ENCODE data around the gene SCGB1C2.
"Not testable (repeated sequence)": the region's sequence is repeated elsewhere in the genome, so short reads cannot be mapped to it uniquely, and the experiment has no call there.

The SCGB1C2 gene

DNA sequence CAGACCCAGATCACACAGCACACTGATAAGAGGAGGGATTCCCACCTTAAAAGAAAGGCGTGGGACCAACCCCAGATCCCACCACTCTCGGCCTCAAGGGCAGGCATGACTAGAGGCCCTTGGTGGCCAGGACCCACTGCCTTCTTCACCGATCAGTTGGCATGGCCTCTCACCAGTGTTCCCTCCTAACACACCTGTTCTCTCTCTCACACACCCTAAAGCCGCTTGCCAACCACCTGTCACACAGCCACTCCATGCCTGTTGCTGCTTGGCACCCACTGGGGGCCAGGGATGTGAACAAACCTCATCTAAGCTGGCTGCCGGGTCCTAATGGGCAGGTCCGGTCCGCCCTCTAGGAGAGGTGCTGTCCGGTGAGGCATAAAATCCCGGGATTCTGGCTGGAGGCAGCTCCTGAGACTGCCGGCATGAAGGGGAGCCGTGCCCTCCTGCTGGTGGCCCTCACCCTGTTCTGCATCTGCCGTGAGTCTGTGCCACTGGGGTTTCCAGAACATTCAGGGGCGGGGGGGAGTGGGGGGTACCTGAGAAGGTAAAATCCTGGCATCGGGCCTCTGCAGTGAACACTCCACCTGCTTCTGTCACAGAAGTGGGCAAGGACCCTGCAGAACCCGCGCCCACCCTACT lies at the start of gene SCGB1C2:
TSS of gene SCGB1C2 (plus strand) at position 404 of the 642 bp plus-strand sequence. CDS start at position 426, 22 bp downstream.
- CTCF ChIA-PET: not testable (repeated sequence)

DNA sequence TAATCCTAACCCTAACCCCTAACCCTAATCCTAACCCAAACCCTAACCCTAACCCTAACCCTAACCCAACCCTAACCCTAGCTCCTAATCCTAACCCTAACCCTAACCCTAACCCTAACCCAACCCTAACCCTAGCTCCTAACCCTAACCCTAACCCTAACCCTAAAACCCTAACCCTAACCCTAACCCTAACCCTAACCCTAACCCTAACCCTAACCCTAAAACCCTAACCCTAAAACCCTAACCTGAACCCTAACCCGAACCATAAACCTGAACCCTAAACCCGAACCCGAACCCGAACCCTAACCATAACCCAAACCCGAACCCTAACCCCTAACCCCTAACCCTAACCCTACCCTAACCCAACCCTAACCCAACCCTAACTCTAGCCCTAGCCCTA lies 24.3 kb upstream of the SCGB1C2 start:
- POLR2A ChIA-PET; CTCF ChIA-PET; DNase-seq (ENCODE audit: extremely low spot score): not testable (repeated sequence)

More for the DNA sequence above, at the start of gene SCGB1C2:
- POLR2A ChIA-PET; DNase-seq (ENCODE audit: extremely low spot score): not testable (repeated sequence)

DNA sequence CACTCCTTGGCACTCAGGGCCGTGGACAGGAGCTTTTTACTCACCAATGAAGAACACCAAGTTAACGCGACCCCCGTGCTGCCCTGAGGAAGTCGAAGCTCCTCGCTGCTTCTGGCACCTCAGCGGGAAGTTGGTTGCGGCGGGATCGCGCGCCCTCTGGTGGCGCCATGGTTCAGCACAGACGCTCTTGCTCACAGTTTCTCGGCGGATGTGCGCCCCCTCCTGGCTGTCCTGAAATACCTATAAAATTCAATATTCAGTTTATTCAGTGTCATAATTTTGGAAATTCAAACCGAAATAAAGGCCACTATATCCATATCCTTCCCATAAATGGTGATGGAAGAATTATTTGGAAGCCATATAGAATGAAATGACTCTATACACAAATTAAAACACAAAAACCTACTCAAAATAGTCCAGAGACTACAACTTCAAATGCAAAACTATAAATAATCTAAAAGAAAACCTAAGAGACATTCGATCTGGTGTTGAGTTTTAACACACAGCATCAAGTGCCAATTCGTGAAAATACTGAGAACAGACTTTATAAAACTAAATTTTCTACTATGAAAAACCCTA lies 18.9 kb upstream of the SCGB1C2 start:
- CTCF ChIA-PET; DNase-seq (ENCODE audit: extremely low spot score); POLR2A ChIA-PET: not testable (repeated sequence)

DNA sequence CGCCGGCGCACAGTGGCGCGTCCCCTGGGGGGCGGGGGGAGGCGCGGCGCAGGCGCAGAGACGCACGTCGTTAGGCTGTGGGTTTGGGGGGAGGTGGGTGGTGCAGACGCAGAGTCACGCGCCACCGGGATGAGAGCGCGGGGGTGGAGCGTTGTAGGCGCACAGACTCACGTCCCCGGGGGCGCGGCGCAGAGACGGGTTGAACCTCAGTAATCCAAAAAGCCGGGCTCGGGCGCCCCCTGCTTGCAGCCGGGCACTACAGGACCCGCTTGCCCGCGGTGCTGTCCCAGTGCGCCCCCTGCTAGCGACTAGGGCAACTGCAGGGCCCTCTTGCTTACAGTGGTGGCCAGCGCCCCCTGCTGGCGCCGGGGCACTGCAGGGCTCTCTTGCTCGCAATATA lies 3.4 kb upstream of the SCGB1C2 start:
- CTCF ChIA-PET; DNase-seq (ENCODE audit: extremely low spot score); POLR2A ChIA-PET: not testable (repeated sequence)

DNA sequence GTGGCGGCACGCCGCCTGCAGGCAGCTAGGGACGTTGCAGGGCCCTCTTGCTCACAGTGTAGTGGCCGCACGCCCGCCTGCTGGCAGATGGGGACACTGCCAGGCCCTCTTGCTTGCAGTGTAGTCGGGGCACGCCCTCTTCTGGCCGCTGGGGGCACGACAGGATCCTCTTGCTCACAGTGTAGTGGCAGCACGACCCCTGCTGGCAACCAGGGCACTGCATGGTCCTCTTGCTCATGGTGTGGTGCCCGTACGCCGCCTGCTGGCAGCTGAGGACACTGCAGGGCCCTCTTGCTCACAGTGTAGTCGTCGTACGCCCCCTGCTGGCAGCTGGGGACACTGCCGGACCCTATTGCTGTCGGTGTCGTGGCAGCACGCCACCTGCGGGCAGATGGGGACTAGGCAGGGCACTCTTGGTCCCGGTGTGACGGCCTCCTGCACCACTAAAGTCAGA lies 3.0 kb upstream of the SCGB1C2 start:
- POLR2A ChIA-PET; DNase-seq (ENCODE audit: extremely low spot score); CTCF ChIA-PET: not testable (repeated sequence)

DNA sequence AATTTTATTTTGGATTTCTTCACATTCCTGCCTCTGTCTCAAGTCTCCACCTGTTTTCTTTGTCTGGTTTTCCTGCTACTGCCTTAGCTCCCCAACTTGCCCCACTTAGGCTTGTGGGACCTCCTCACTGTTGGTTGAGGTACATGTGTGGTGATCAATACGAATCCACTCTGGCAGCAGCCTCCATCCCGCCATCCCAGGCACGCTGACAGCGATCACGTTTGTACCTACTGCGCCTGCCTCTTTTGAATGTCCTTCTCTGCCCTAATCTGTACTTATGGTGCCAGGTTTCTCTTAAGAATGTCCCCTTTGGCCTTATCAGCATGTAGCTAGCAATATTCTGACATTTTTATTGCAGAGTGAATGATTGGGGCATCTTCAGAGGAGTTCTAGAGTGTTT lies 2.3 kb upstream of the SCGB1C2 start:
- DNase-seq (ENCODE audit: extremely low spot score); POLR2A ChIA-PET; CTCF ChIA-PET: not testable (repeated sequence)

DNA sequence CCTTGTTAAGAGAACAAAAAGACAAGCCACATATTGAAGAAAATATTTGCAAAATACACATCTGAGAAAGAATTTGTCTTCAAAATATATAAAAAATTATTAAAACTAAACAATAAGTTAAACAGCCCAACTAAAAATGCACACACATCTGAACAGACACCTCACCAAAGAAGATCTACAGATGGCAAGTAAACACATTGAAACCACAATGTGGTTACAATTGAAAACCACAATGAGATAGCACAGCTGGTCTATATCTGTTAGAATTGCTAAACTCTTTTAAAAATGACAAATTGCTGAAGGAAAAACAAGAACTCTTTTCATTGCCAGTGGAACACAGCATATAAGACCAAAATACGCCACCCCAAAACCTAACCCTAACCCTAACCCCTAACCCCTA lies 1.5 kb upstream of the SCGB1C2 start:
- CTCF ChIA-PET: not testable (repeated sequence)

DNA sequence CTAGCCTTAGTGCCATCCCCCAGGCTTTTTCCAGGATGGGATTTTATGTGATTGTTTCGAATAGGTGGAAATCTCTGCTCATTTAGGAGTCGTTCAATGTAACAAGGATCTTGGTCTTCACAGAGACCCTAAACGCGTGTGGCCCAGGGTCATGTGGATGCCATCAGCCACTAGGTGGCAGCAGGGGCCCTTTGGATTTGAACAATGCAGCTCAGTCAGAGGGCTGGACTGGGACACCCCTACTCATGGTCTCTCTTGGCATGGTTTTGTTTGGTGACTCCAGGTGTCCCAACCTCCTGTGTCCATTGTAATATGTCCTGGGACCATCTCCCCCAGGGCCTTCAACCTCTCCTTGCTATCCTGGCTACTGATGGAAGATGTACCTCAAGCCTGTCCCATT lies 838 bp upstream of the SCGB1C2 start:
- CTCF ChIA-PET; DNase-seq (ENCODE audit: extremely low spot score); POLR2A ChIA-PET: not testable (repeated sequence)

More for the DNA sequence above, 1.5 kb upstream of the SCGB1C2 start:
- DNase-seq (ENCODE audit: extremely low spot score); POLR2A ChIA-PET: not testable (repeated sequence)

DNA sequence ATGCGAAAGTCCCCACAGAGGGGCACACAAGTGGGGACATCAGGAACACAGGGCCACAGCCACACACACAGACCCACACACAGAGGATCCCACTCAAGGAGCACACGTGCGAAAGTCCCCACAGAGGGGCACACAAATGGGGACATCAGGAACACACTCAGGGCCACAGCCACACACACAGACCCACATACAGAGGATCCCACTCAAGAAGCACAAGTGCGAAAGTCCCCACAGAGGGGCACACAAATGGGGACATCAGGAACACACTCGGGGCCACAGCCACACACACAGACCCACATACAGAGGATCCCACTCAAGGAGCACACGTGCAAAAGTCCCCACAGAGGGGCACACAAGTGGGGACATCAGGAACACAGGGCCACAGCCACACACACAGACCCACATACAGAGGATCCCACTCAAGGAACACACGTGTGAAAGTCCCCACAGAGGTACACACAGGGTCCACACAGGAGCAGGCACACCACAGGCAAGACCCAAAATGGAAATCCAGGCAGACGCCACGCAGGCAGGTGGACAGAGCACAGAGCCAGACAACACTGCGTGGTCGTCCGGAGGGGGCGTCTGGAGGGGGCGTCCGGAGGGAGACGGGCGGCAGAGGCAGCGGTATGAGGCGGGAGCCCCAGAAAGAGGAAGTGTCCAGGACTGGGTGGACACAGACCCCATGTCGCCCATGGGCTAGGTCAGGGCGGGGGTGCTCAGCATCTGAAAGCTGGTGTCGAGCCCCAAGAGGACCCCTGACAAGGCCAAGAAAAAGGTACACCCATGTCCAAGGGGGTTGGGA lies 2.2 kb downstream of the SCGB1C2 start:
- POLR2A ChIA-PET; DNase-seq (ENCODE audit: extremely low spot score); CTCF ChIA-PET: not testable (repeated sequence)

DNA sequence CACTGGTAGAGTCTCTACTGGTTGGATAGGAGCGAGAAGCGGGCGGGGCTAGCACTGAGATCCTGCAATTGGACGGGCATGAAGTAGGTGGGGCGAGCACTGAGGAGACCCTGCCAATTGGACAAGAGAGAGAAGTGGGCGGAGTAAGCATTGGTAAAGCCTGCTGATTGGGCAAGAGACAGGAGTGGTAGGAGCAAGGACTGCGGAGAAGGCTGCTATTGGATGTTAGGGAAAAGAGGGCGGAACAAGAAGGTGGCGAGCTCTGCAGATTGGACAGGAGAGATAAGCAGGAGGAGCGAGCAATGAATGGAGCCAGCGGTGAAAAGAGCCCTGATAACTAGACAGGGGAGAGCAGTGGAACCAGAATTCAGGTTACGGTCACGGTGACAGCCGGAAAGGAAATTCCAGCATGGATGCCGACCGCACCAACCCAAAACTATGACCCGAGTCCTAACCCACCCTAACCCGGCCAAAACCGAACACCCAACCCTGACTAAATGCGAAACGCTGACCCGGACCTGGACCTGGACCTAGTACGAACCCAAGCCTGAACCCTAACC lies 4.8 kb downstream of the SCGB1C2 start:
- TF ChIP-seq FOXK2 (IDR thresholded peaks at IDR 0.05) (no peak), LEF1 (IDR thresholded peaks at IDR 0.05; ENCODE audit: borderline replicate concordance) (no peak), L3MBTL2 (conservative IDR thresholded peaks at IDR 0.05) (no peak), ZNF384 (IDR thresholded peaks at IDR 0.05) (no peak), HDGF (IDR thresholded peaks at IDR 0.05; ENCODE audit: borderline replicate concordance) (no peak), NFRKB (IDR thresholded peaks at IDR 0.05) (no peak), CTBP1 (IDR thresholded peaks at IDR 0.05; ENCODE audit: borderline replicate concordance) (no peak)
- TF ChIP-seq, protein P1, sequence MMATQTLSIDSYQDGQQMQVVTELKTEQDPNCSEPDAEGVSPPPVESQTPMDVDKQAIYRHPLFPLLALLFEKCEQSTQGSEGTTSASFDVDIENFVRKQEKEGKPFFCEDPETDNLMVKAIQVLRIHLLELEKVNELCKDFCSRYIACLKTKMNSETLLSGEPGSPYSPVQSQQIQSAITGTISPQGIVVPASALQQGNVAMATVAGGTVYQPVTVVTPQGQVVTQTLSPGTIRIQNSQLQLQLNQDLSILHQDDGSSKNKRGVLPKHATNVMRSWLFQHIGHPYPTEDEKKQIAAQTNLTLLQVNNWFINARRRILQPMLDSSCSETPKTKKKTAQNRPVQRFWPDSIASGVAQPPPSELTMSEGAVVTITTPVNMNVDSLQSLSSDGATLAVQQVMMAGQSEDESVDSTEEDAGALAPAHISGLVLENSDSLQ (IDR thresholded peaks at IDR 0.05): no peak
- ChIA-PET POLR2A (no interaction called here), CTCF (no interaction called here)
- peak; percentile 18 for DNase-seq (ENCODE audit: extremely low spot score)

All from HEK293T (cell line).